Stimulated activated CD4-positive, alpha-beta T cell treated with anti-CD3 and anti-CD28 coated beads, Interleukin-1b, Interleukin-23, amount 100 ng/mL, for 1 hour (primary cell): ENCODE results near the gene ACSF2.
"Not testable (repeated sequence)": the region's sequence is repeated elsewhere in the genome, so short reads cannot be mapped to it uniquely, and the experiment has no call there.

Source experiments
- DNase-seq, 2 donors: peaks; one replicate each; pipeline ENCODE4 v3.0.0-alpha.2; 2020; ENCODE audit warnings: low read depth in 2 of 2

The ACSF2 gene

DNA sequence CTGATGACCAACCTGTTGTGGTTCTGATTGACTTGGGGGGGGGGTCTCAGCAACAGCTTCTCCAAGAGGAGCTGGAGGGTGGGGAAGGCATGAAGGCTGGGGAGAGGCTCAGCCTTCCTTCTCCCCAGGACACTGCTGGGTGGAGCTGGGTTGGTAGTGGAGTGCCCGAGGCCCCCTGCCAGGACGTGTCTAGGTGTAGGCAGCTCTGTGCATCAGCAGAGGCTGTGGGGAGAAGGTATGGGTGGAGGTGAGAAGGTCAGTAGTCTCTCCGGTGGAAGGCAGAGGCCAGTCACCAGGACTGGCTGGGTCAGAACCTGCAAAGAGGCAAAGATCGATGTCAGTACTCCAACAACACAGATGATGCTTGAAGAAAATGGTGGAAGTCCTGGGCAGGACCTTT lies 38.7 kb downstream of the ACSF2 start:
- DNase-seq = no peak

DNA sequence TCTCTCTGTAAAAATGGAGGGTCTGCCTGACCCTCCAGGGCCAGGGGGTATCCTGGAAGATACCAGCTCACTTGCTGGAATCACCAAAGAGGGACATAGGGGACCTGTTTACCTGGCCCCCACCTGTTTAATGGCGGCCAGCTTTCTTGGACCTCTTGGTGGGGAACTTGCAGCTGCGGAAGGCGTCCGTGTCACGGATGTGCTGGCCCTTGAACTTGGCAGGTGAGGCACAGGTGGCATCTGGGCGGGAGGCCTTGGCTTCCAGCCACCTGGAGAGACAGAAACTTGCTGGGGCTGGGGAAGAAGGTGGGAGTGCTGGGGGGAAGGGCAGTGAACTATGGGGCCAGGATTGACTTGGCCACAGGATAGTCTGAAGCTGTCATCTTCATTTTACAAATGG lies 39.2 kb downstream of the ACSF2 start:
- DNase-seq = no peak

DNA sequence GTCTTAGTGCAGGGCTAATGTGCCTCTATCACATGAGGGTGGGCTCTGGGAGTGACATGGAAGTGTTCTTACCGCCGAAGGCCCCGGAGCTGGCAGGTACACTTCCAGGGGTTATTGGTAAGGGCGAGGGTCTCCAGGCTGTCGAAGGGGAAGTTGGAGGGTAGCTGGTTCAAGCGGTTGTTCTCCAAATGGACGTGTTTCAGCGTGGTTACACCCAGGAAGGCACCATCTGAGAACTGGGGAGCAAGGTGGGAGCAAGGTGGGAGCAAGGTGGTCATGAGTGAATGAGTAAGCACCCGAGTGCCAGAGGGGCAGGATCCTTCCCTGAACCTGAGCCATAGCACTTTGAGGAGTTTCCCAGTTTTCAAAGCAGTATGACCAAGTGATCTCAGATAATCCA lies 39.6 kb downstream of the ACSF2 start:
- no peak for DNase-seq

DNA sequence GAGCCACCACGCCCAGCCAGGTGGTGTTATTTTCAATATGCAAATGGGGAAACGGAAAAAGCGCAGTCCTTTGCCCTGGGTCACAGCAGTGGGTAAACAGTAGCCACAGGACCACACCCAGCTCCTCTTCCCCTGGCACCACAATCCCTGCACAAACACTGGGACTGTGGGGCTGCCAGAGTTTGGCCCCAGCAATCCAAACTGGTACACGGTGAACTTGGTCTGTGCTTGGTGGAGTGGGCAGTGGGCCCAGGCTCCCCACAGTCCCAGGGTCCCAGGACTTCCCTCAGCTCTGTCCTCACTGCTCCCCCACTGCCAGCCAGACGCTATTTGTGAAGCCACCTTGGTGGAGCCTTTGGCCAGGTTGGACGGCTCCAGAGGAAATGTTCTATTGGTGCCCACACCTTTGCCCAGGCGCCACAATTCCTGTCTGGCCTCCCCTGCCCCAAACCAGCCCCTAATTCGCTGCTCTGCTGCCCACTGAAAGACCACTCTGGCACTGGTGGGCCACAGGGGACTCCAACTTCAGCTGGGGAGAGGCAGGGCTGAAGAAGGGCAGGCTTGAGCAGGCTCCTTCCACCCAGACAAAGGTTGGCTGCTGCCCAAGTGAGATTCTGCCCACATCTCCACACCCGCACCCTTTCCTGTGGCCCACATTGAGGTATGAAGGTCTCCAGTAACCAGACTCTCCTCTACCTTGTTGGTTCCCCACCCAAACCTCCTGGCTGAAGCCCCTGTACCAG lies 40.5 kb downstream of the ACSF2 start:
- DNase-seq = no peak

DNA sequence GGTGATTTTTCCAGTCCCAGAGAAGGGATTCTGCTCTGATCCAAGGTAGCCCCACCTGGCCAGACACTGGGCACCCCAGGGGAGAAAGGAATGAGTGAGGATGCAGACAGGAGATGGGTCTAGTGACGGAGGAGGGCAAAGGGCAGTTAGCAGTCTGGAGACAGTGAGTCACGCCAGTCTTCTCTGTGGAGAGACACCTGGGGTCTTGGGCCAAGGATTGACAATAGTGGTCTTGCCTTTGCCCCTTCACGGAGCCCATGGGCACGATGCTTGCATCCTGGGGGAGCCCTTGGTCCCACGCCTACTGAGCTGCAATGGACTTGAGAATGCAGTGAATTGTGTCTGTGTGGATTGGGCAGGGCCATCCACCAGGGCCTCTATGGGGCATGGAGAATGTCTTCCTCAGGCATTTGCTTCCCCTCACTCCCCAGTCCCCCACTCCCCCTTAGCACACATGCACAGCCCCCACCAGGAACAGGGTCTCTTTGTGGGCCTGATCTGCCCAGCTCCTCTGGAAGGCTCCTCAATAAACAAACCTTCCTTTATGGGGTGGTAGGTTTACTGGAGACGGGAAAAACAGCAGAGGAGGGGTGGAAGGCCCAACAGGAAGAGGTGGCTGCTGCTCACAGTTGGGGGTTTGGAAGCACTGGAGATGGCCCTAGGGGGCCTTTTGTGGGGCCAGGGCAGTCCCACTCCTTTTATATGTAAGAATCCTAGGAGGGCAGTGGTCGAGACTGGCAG lies 41.3 kb downstream of the ACSF2 start:
- no peak for DNase-seq

DNA sequence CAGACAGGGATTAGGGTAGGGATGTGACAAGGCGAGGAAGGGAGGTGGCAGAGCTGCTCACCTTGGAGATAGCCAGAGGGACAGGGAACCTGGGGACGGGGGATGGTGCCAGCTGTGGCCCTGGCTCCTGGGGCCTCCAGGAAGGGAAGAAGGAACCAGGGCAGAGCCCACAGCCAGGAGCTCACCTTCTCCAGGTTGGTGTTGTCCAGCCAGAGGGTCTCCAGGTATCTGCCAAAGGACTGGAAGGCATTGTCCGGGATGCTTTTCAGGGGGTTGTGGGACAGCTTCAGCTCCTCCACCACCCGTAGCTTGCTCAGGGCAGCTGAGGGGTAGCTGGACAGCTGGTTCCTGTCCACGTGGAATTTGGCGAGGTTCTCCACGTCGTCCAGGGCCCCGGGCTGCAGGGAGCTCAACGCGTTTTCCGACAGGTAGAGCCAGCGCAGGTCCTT lies 41.9 kb downstream of the ACSF2 start:
- no peak for DNase-seq

DNA sequence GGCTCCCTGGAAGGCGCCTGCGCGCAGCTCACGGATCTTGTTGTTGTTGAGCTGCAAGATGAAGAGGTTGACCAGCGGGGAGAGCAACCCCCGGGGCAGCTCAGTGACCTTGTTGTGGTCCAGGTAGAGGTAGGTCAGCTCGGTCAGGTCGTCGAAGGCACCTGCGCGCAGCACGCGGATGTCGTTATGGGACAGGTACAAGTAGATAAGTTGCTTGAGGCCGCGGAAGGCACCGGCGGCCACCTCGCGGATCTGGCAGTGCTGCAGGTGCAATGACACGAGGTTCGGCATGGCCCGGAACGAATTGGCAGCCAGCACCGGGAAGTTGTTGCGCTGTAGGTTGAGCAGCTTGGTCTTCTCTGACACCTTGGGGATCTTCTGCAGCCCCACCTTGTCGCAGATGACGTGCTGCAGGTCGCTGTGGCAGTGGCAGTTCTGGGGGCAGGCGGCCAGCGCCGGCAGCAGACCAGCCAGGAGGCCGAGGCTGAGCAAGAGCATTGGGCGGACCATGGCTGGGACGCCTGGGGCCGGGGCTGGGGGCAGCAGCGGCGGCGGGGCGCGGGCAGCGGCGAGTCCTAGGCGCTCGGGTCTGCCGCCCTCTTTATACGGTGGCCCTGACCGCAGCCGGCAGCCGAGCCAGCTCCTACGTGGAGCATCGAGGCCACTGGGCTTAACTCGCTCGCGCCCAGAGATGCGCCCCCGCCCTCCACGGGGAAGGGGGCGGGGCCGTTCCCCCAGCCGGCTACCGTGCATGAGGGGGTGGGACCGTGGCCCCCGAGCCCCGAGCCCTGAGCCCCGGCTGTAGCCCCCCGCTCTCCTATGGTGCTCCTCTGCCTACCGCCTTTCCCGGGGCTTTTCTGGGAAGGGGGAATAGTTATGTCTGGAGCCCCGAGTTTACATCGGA lies 42.5 kb downstream of the ACSF2 start, which contains the start of gene CHAD:
Gene CHAD, minus strand, starts transcription at position 577 of the 904 bp plus-strand sequence. Its CDS starts 67 bp downstream, at position 510.
- no peak for DNase-seq

DNA sequence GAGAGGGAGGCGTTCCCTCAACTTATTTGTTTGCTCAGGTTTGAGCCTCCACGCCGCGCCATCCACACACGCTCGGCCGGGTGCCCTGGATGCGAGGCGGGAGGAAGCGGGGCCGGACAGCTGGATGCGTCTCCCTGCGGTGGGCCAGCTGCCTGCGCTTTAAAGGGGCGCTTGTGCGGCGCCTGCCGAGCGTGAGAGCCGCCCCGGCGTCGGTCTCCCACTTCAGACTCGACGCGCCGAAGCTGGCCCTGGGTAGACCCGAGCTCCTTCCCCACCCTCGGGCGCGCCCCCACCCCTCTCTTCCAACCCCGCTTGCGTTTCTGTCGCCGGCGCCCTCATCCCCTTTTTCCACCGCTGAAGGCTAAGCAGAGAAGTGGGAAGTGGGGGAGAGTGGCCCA lies 43.2 kb downstream of the ACSF2 start:
- no peak for DNase-seq

DNA sequence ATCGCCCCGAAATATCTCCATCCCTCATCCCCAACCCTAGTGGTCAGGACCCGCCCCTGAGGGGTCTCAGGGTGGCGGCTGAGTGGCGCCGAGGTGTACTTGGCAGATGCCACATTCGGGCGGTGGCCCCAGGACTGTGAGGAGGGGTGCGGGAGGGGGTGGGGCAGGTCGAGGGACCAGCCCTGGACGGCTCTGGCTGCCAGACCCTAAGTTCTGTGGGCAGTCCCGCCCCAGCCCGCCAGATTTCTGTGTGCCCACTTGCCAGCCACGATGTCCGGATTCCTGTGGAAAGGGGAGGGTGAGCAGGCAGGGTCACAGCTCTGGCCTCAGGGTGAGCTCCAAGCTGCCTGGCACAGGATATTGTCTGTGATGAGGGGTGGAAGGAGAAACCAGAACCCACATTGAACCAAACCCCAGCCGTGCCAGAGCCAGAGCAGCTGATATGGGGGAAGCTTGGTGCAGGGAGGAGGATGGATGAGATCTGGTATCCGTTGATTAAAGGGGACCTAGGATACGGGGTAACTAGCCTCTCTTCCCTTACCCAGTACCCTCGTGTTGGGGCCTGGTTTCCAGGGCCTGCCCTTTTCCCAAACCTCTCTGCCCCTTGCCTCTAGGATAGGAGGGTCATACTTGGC lies 43.8 kb downstream of the ACSF2 start:
- DNase-seq = no peak

DNA sequence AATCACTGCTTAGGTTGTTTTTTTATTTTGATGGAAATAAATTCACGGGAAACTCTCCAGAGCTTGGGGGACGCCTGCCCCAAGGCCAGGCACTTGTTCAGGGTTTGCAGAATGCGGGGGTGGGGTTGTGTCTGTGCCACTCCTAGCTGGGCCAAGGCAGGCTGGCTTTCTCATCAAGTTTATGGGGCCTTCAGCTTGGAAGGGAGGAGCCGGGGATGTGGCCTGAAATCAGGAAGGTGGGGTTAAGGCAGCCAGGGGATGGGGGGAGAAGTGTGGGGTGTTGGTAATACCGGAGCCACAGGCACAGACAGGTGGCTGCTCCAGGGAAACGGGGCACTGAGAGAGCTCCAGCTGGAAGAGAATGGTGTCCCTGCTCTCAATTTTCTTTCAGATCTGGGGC lies 44.4 kb downstream of the ACSF2 start:
- DNase-seq = no peak

DNA sequence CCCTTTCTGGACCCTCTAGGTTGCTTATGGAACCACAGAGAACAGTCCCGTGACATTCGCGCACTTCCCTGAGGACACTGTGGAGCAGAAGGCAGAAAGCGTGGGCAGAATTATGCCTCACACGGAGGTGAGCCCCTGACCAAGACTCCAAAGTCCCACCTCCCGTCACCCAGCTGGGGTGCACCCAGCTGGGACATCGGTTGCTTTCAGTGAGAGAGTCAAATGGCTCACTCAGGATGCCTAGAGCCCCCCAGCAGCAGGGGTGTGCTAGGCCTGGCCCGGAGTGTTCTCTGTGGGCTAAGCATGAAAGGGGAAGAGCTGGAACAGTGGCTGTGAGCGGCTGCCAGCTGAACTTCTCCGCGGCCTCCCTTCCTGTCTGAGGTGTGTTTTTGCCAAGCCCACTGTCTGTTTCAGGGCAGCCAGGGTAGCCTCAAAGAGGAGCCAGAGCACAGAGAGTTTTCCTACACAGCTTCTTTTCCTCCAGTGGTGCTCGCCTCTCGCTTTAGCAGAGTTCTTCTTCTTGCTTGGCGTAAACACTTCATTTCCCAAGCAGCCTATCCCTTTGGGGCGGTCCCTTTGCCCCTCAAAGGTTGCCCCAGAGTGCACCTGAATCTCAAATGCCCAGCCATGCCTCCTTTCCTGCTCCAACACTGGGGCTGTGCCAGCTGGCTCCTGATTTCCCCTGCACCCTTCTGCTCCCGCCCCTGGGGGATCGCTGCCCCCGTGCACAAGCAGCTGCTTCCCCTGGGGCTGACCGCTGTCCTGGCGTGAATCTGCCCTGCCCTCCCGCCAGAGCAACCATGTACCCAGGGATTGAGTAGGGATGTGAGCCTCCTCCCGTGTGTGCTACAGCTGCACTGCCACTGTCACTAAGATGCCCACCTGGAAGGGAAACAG lies 45.2 kb downstream of the ACSF2 start:
- DNase-seq = no peak

DNA sequence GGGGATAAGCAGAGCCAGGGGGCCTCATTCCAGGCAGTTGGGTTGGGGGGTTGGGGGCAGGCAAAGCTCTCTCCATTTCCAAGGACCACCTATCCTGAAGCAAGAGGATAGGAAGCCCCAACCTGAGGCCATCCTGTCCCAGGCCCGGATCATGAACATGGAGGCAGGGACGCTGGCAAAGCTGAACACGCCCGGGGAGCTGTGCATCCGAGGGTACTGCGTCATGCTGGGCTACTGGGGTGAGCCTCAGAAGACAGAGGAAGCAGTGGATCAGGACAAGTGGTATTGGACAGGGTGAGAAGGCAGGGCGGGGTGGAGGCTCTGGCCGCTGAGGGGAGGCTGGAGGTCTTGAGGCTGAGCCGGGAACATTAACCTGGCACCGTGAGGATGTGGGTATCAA lies 46.3 kb downstream of the ACSF2 start:
- no peak for DNase-seq

DNA sequence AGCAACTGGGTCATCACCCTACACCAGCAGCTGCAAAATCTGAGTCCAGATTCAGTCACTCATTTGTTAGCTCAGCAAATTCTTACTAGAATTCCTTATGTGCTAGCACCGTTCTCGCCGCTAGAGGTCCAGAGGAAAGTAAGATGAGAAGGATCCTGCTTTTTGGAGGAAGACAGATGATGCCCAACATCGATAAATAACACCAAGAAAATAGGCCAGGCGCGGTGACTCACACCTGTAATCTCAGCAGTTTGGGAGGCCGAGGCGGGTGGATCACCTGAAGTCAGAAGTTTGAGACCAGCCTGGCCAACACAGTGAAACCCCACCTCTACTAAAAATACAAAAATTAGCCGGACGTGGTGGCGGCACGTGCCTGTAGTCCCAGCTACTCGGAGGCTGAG lies 46.7 kb downstream of the ACSF2 start:
- not testable (repeated sequence) for DNase-seq

DNA sequence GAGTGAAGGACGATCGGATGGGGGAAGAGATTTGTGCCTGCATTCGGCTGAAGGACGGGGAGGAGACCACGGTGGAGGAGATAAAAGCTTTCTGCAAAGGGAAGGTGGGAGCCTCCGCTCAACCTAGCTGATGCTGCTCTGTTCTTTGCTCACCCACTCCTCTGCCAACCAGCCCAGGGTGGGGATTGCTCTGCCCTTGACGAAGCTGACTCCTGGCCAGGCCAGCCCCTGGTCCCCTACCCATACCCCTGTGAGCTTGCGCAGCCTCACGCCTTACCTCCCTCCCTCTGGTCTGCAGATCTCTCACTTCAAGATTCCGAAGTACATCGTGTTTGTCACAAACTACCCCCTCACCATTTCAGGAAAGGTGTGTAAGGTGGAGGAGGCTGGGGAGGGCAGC lies 47.9 kb downstream of the ACSF2 start:
- no peak for DNase-seq

DNA sequence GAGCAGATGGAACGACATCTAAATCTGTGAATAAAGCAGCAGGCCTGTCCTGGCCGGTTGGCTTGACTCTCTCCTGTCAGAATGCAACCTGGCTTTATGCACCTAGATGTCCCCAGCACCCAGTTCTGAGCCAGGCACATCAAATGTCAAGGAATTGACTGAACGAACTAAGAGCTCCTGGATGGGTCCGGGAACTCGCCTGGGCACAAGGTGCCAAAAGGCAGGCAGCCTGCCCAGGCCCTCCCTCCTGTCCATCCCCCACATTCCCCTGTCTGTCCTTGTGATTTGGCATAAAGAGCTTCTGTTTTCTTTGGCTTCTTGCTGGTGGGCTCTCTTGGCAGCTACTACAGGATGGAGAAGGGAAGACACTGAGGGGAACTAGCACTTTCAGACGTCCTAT lies 48.5 kb downstream of the ACSF2 start:
- DNase-seq = no peak

DNA sequence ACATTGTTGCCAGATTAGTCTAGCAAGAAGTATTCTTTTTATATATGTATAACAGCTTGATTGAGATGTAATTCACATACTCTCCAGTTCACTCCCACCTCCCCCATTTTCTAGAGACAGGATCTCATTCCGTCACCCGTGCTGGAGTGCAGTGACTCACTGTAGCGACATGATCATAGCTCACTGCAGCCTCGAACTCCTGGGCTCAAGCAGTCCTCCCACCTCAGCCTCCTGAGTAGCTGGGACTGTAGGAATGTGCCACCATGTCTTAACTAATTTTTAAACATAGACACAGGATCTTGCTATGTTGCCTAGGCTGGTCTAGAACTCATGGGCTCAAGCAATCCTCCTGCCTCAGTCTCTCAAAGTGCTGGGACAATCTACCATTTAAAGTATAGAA lies 49.3 kb downstream of the ACSF2 start:
- DNase-seq = no peak

DNA sequence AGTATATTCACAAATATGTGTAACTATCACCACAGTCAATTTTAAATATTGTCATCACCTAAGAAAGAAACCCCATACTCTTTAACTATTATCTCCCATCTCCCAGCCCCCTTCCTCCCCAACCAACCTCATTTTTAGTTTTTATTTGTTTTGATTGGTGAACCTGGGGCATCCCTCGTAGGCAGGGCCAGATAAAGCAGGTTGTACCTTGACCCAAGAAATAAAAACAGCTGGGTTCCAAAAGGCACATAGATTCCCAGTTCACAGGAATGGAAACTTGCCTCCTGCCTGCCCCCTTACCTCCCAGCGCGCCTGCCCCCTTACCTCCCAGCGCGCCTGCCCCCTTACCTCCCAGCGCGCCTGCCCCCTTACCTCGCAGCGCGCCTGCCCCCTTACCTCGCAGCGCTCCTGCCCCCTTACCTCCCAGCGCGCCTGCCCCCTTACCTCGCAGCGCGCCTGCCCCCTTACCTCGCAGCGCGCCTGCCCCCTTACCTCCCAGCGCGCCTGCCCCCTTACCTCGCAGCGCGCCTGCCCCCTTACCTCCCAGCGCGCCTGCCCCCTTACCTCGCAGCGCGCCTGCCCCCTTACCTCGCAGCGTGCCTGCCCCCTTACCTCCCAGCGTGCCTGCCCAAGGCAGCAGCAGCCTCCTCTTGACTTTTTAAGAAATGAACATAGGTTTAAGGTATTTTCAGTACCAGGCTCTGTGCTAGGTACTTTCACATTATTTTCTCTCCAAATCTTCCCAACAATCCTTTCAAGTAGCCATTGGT lies 49.9 kb downstream of the ACSF2 start:
- DNase-seq = not testable (repeated sequence)

DNA sequence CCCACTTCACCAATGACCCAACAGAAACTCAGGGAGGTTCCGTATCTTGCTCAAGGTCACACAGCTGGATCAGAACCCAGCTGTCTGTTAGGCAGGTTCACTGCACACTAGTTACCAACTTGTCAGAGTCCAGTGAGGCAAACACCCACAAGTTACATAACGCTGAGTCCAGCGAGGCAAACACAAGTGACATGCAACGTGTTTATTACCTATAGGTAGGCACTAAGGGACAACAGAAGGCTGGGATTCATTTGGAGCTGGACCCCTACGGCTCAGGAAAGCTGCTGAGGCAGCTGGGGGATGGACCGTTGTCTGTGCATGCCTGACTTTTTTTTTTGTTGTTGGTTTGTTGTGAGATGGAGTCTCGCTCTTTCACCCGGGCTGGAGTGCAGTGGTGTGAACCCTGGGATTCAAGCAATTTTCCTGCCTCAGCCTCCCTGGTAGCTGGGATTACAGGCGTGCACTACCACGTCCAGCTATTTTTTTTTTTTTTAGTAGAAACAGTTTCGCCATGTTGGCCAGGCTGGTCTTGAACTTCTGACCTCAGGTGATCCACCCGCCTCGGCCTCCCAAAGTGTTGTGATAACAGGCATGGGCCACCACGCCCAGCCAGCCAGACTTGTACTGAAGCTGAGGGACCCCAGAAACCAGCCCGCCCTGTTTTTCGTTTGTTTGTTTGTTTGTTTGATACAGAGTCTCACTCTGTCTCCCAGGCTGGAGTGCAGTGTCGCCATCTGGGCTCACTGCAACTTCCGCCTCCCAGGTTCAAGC lies 50.7 kb downstream of the ACSF2 start:
- DNase-seq = no peak

DNA sequence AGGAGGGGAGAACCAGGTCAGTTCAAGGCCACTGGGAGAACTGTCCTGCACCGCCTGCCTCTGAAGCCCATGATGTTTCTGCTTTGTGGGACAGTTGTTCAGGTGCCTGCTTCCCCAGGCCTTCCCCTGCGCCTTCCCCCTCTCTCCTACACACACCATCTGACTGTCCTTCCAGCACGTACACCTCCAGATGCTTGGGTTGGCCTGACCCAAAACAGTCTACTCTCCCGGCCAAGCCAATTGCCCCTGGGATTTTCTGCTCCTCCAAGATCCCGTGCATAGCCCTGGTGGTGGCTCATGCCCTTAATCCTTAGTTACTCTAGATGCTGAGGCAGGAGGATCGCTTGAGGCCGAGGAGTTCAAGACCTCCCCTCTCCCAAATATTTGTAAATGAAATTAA lies 52.0 kb downstream of the ACSF2 start:
- DNase-seq = no peak
